ENCODE data around the gene HCST.

Gene HCST

DNA sequence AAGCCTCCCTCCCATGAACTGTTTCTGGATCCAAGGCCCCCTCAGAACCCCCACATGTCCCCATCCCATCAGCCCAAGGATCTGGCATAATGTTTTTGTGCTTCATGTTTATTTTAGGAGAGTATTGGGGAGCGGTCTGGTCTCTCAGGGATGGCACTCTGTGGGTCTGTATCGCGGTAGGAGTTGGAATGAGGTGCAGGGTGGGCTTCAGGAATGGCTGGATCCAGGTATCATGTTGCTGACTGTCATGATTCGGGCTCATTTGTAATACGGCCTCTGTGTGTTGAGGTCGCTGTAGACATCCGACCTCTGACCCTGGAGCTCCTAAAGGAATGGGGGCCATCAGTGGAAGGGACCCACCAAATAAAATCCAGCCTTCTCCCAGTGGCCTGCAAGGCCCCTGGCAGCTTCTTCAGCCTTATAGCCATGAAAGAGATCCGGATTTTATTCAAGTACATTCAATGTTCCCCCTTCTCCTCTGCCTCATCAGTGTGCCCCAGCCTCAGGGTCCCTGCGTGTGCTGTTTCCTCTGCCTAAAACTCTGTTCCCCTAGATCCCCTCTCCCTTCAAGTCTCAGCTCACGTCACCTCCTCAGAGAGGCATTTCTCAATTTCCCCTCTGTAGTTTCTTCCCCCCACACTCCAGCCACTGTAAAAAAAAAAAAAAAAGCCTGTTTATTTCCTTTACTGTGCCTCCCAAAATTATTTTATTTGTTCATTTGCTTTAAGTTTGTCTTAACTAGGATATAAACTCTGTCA, 2.2 kb downstream of the HCST start:
- Histone ChIP-seq H3K9ac (no peak overlapping the region), H3K4me3 (IDR thresholded peaks at IDR 0.05; ENCODE audit: insufficient read depth, low read depth, low read length) (no peak overlapping the region), H4K20me1 (ENCODE audit: insufficient read depth) (no peaks in the 10 kb centered on the region), H3K4me2 (no peak overlapping the region), H2AFZ (ENCODE audit: low read depth) (peak overlapping the region; percentile 87; the same call in 1 of the 2 replicates), H3K36me3 (ENCODE audit: insufficient read depth) (no peaks in the 10 kb centered on the region), H3K27me3 (ENCODE audit: insufficient read depth, low read depth) (no peaks in the 10 kb centered on the region), H3K27ac (no peak overlapping the region), H3K79me2 (ENCODE audit: insufficient read depth, low read depth) (0 out of 2 replicates have a peak, but pooled peaks cover under 1% of the 10 kb centered on the region), H3K4me1 (ENCODE audit: low read depth, poor library complexity, severe bottlenecking) (peaks cover 18% of the 10 kb centered on the region)
- TF ChIP-seq, protein P1, sequence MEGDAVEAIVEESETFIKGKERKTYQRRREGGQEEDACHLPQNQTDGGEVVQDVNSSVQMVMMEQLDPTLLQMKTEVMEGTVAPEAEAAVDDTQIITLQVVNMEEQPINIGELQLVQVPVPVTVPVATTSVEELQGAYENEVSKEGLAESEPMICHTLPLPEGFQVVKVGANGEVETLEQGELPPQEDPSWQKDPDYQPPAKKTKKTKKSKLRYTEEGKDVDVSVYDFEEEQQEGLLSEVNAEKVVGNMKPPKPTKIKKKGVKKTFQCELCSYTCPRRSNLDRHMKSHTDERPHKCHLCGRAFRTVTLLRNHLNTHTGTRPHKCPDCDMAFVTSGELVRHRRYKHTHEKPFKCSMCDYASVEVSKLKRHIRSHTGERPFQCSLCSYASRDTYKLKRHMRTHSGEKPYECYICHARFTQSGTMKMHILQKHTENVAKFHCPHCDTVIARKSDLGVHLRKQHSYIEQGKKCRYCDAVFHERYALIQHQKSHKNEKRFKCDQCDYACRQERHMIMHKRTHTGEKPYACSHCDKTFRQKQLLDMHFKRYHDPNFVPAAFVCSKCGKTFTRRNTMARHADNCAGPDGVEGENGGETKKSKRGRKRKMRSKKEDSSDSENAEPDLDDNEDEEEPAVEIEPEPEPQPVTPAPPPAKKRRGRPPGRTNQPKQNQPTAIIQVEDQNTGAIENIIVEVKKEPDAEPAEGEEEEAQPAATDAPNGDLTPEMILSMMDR (conservative IDR thresholded peaks at IDR 0.05; ENCODE audit: low read depth, low read length), result no peak

DNA sequence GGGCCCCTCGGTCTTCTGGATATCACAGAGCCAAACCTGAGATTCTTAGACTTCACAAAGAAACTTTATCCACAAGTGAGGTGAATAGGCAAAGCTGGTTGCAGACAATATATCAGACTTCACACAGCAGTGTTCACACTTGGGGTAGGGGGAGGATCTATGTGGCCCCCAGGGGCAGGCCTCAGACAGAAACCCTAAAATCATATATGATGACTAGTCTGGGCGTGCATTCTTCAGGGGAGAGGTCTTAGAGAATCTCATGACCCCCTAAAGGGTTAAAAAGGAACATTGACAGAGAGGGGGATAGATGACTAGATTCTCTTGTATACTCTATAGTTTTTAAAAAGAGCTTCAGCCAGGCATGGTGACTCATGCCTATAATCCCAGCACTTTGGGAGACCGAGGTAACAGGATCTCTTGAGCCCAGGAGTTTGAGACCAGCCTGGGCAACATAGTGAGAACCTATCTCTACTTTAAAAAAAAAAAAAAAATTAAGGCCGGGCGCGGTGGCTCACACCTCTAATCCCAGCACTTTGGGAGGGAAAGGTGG, 2.9 kb downstream of the HCST start:
- Histone ChIP-seq H2AFZ (ENCODE audit: low read depth) (no peak overlapping the region), H3K36me3 (ENCODE audit: insufficient read depth) (no peaks in the 10 kb centered on the region), H3K27ac (no peak overlapping the region), H3K4me3 (IDR thresholded peaks at IDR 0.05; ENCODE audit: insufficient read depth, low read depth, low read length) (no peak overlapping the region), H3K4me2 (no peak overlapping the region), H3K4me1 (ENCODE audit: low read depth, poor library complexity, severe bottlenecking) (peaks cover 18% of the 10 kb centered on the region), H4K20me1 (ENCODE audit: insufficient read depth) (no peaks in the 10 kb centered on the region), H3K9ac (no peak overlapping the region), H3K27me3 (ENCODE audit: insufficient read depth, low read depth) (no peaks in the 10 kb centered on the region), H3K79me2 (ENCODE audit: insufficient read depth, low read depth) (no peaks in the 10 kb centered on the region)
- TF ChIP-seq, protein P1 (conservative IDR thresholded peaks at IDR 0.05; ENCODE audit: low read depth, low read length), result no peak

DNA sequence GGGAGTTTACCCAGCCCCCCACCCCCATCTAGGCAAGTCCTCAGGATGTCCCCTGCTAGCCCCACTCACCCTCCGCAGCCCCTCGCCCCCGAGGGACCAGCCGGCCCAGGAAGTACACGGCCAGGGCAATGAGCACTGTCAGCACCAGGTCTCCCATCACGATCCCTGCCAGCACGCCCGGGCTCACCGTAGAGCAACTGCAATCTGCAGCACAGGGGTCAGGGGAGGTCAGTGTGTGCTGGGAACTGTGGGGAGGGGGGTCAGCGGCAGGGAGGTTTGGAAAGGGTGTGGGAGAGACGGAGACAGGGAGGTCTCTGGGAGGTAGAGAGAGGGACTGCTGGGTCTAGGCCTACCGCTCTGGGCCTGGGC, 5.0 kb downstream of the HCST start:
- Histone ChIP-seq H3K27me3 (ENCODE audit: insufficient read depth, low read depth) (peaks cover 2% of the 10 kb centered on the region; the same call in 1 of the 2 replicates), H3K79me2 (ENCODE audit: insufficient read depth, low read depth) (no peaks in the 10 kb centered on the region), H3K4me1 (ENCODE audit: low read depth, poor library complexity, severe bottlenecking) (peaks cover 9% of the 10 kb centered on the region), H3K4me3 (IDR thresholded peaks at IDR 0.05; ENCODE audit: insufficient read depth, low read depth, low read length) (no peak overlapping the region), H3K4me2 (no peak overlapping the region), H2AFZ (ENCODE audit: low read depth) (no peak overlapping the region), H4K20me1 (ENCODE audit: insufficient read depth) (no peaks in the 10 kb centered on the region), H3K9ac (no peak overlapping the region), H3K36me3 (ENCODE audit: insufficient read depth) (no peaks in the 10 kb centered on the region), H3K27ac (no peak overlapping the region)
- TF ChIP-seq, protein P1 (conservative IDR thresholded peaks at IDR 0.05; ENCODE audit: low read depth, low read length), result no peak

DNA sequence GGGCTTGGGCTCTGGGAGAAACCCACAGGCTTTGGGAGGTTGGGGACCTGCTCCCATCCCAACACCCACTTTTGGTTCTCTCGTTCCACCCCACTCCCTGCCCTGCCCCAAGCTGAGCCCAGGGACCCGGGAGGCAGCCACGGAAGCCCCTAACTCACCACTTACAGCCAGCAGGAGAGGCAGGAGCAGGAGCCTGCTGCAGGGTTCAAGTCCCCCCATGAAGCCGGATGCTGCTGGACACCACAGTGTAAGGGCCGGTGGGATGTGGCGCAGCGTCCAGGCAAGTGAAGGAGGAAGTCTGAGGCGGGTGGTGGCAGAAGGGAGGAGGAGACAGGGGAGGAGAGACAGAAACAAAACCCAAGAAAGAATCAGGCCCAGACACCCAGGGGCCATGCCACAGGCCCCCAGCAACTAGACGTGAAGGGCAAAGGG, 5.7 kb downstream of the HCST start, which contains the start of gene TYROBP:
TYROBP (minus strand) TSS at position 286 of the 432 bp plus-strand sequence; CDS start at position 219, 67 bp downstream.
- Histone ChIP-seq H3K9ac (no peak within 1 kb of the TSS), H3K79me2 (ENCODE audit: insufficient read depth, low read depth) (no peaks in the 10 kb centered on the region), H3K4me1 (ENCODE audit: low read depth, poor library complexity, severe bottlenecking) (peaks cover 5% of the 10 kb centered on the region), H3K27ac (no peak within 1 kb of the TSS), H2AFZ (ENCODE audit: low read depth) (no peak within 1 kb of the TSS), H3K4me2 (no peak within 1 kb of the TSS), H4K20me1 (ENCODE audit: insufficient read depth) (no peaks in the 10 kb centered on the region), H3K4me3 (IDR thresholded peaks at IDR 0.05; ENCODE audit: insufficient read depth, low read depth, low read length) (no peak within 1 kb of the TSS), H3K27me3 (ENCODE audit: insufficient read depth, low read depth) (peaks cover 2% of the 10 kb centered on the region; the same call in 1 of the 2 replicates), H3K36me3 (ENCODE audit: insufficient read depth) (no peaks in the 10 kb centered on the region)
- TF ChIP-seq, protein P1 (conservative IDR thresholded peaks at IDR 0.05; ENCODE audit: low read depth, low read length), result no peak

Measured in KMS-11 (cell line).